H1 (cell line): ENCODE results near the gene N4BP3. TPM values are rescaled to one million over a fixed set of nuclear protein-coding genes. Genes with fewer than 3 reads are reported as not detected.

Experiments used
- CBX8 ChIP-seq: fragments of 300-800, 300-1000 bp; sonication (generic); IDR thresholded peaks from 2 replicates; pipeline ENCODE4 v1.7.1; 2016; ENCODE audit warnings: low read depth, low read length, borderline replicate concordance
- CHD7 ChIP-seq: fragments of 300-600 bp; sonication (generic); IDR thresholded peaks from 2 replicates; pipeline ENCODE4 v1.7.1; 2012; ENCODE audit warnings: low read length, moderate library complexity, mild to moderate bottlenecking, inconsistent platforms; ENCODE audit not compliant: insufficient replicate concordance
- CTCF ChIP-seq, 3 experiments: IDR thresholded peaks; 1 replicate in 2 of 3; 2 replicates in 1 of 3; pipeline versions ENCODE4 v1.5.1 to v1.6.1; 2011; ENCODE audit warnings: low read length in 3 of 3, mild to moderate bottlenecking in 3 of 3, inconsistent platforms in 2 of 3, low read depth in 1 of 3, moderate library complexity in 1 of 3; ENCODE audit not compliant: insufficient read depth in 1 of 3; ENCODE audit errors: control extremely low read depth in 1 of 3
- EGR1 ChIP-seq: IDR thresholded peaks from 2 replicates; pipeline ENCODE4 v1.6.1; 2011; ENCODE audit warnings: low read depth, low read length, borderline replicate concordance
- KDM1A ChIP-seq: fragments of 200-600, 300-600 bp; sonication (generic); IDR thresholded peaks from 2 replicates; pipeline ENCODE4 v1.7.1; 2016; ENCODE audit warnings: mild to moderate bottlenecking, low read length, borderline replicate concordance
- MAX ChIP-seq: IDR thresholded peaks from 2 replicates; pipeline ENCODE4 v1.6.1; 2012; ENCODE audit warnings: inconsistent platforms
- RXRA ChIP-seq: IDR thresholded peaks from 2 replicates; pipeline ENCODE4 v1.6.1; 2011; ENCODE audit warnings: low read depth, mild to moderate bottlenecking, low read length, moderate library complexity; ENCODE audit not compliant: insufficient read depth
- SP1 ChIP-seq: IDR thresholded peaks from 2 replicates; pipeline ENCODE4 v1.6.1; 2011; ENCODE audit warnings: low read depth, low read length
- TAF1 ChIP-seq: IDR thresholded peaks from 2 replicates; pipeline ENCODE4 v1.6.1; 2011; ENCODE audit warnings: mild to moderate bottlenecking, low read depth, low read length
- polyA plus RNA-seq, 7 experiments: library from polyadenylated mRNA; depleted of rRNA in 3 of 7; stranded (reverse) in 5 of 7; unstranded in 2 of 7; fragments of >200 nt in 5 of 7; fragments of 200-250 nt in 2 of 7; gene quantifications; 1 replicate in 5 of 7; 2 replicates in 1 of 7; 4 replicates in 1 of 7; pipeline versions ENCODE4 v1.2.1 to v1.2.3, GENCODE V29; 2011 to 2013; ENCODE audit warnings: missing spikeins in 2 of 7, mixed read lengths in 2 of 7
- total RNA-seq: library from RNA; stranded (reverse); fragmentation: NEBNext Ultra II Directional; extraction: Animal tissue kit (Norgen Biotek cat#: 25700); gene quantifications from 2 replicates; pipeline ENCODE4 v1.2.1, GENCODE V29; 2021

Gene N4BP3
- total and polyA plus RNA-seq, 2 of the 8 experiments (the other 6 are each of a cell fraction or from before 2014, with no cell fraction given), result 13.1 to 39.2 TPM

- no peak for TF ChIP-seq CHD7
- TF ChIP-seq EGR1, result no peak
- no peak for TF ChIP-seq SP1
- TF ChIP-seq CTCF (IDR thresholded peaks at IDR 0.05; ENCODE audit: control extremely low read depth in 1 of 3, insufficient read depth in 1 of 3, low read depth in 1 of 3, low read length in 3 of 3), result no peak
- TF ChIP-seq TAF1, result no peak
- TF ChIP-seq RXRA, result no peak
- no peak for TF ChIP-seq CBX8
- TF ChIP-seq MAX, result no peak
- no peak for TF ChIP-seq KDM1A
These were observed 40.6 kb upstream of the N4BP3 start (continued) for GRCh38 chr5:178072749-178073148.
